IPS-NIHi11 (cell line): ENCODE data around the gene SEMA3G.
A peak's percentile ranks its signal among the peaks of the same experiment; 100 is the strongest.

Experiments used
- DNase-seq: peaks from one replicate; pipeline ENCODE4 v3.0.0; 2012; ENCODE audit warnings: mixed read lengths, low spot score

Gene SEMA3G

GRCh38 chr3:52395503-52395865 lies 49.4 kb downstream of the SEMA3G start:
- DNase-seq: no peak

- no peak for DNase-seq
Measured at GRCh38 chr3:52394751-52395502, 50.0 kb downstream of the SEMA3G start.

- no peak for DNase-seq
Measured at GRCh38 chr3:52393959-52394670, 50.8 kb downstream of the SEMA3G start.

- DNase-seq: no peak
Measured at GRCh38 chr3:52393131-52393807, 51.6 kb downstream of the SEMA3G start.

- DNase-seq: no peak
Measured at GRCh38 chr3:52392216-52392930, 52.5 kb downstream of the SEMA3G start.

- no peak for DNase-seq
Measured at GRCh38 chr3:52391096-52391495, 53.8 kb downstream of the SEMA3G start.

GRCh38 chr3:52388933-52389332 lies 56.0 kb downstream of the SEMA3G start:
- no peak for DNase-seq

- DNase-seq: peak; percentile 72
Measured at GRCh38 chr3:52388348-52388821, 56.5 kb downstream of the SEMA3G start.

- no peak for DNase-seq
Measured at GRCh38 chr3:52387481-52387880, 57.4 kb downstream of the SEMA3G start.

- peak; percentile 92 for DNase-seq
Measured at GRCh38 chr3:52385157-52385556, 59.7 kb downstream of the SEMA3G start.

GRCh38 chr3:52384019-52384761 lies 60.7 kb downstream of the SEMA3G start:
- no peak for DNase-seq

GRCh38 chr3:52383446-52383845 lies 61.5 kb downstream of the SEMA3G start:
- DNase-seq: no peak
